Measurements from ENCODE around the gene VCL.
A peak's percentile ranks its signal among the peaks of the same experiment; 100 is the strongest.
"Not testable (repeated sequence)": the region's sequence is repeated elsewhere in the genome, so short reads cannot be mapped to it uniquely, and the experiment has no call there.

The VCL gene

DNA sequence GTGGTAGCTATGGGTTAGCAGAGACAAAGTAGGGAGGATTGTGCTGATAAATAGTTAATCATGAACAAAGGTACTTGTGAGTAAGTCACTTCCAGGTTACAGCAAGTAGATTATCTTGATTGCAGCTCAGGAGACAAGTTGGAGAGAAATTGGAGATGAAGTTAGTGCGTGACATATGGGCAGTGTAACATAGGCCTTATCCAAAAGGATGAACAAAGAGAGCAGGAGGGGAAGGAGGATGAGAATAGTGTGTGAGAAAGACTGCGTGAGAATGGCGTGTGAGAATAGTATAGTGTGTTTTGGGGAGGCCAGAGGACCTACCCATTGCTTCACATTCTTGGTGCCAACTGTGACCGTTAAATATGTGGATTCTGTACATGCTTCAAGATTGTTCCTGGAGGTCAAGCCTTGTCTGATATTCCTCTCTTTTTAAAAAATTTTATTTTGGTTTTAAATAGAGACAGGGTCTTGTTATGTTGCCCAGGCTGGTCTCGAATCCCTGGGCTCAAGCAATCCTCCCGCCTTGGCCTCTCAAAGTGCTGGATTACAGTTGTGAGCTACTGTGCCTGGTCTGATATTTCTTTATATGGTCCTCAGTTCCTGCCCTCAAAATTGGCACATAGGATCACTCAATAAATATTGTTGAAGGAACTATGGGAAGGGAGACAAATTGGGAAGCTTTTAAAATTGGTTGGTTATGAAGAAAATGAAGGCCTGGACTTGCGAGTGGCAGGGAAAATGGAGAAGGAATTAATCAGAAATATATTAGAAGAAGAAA lies 3.2 kb downstream of the VCL start:
- H3K4me1 Mint-ChIP-seq (ENCODE audit: low read depth in 2 of 2), result peaks cover 35 to 48% of the 10 kb centered on the region in 2 donors
- DNase-seq (no peak), ATAC-seq (replicated peaks) (no peak)
- no peaks in the 10 kb centered on the region for H3K9me3 Mint-ChIP-seq
- H3K27me3 Mint-ChIP-seq, result no peaks in the 10 kb centered on the region
- H3K4me3 Mint-ChIP-seq, result peak overlapping the region; percentile 1 to 96
- peaks cover 18% of the 10 kb centered on the region for H3K36me3 Mint-ChIP-seq (ENCODE audit: insufficient read depth)
- H3K27ac Mint-ChIP-seq, result no peak overlapping the region

DNA sequence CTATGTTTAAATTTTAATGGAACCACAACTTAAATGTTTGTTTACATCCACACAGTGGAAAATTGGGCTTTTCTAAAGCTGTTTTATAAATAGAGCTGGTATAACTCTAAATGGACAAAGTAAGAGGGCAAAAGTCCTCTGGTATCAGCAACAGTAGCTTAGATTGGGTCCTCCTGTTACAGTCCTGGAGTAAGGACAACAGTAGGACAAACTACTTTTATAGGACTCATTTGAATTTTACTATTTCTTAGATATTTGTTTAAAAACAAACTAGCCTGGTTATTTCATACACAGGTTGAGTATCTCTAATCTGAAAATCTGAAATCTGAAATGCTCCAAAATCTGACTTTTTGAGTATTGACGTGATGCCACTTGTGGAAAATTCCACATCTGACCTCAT lies 8.4 kb downstream of the VCL start:
- Mint-ChIP-seq H3K27me3 (no peaks in the 10 kb centered on the region), H3K4me3 (no peak overlapping the region), H3K9me3 (no peaks in the 10 kb centered on the region), H3K27ac (no peak overlapping the region), H3K36me3 (ENCODE audit: insufficient read depth) (peaks cover 20% of the 10 kb centered on the region), H3K4me1 (ENCODE audit: low read depth in 2 of 2) (peaks cover 32 to 42% of the 10 kb centered on the region in 2 donors)
- ATAC-seq (replicated peaks), result no peak
- DNase-seq, result no peak

DNA sequence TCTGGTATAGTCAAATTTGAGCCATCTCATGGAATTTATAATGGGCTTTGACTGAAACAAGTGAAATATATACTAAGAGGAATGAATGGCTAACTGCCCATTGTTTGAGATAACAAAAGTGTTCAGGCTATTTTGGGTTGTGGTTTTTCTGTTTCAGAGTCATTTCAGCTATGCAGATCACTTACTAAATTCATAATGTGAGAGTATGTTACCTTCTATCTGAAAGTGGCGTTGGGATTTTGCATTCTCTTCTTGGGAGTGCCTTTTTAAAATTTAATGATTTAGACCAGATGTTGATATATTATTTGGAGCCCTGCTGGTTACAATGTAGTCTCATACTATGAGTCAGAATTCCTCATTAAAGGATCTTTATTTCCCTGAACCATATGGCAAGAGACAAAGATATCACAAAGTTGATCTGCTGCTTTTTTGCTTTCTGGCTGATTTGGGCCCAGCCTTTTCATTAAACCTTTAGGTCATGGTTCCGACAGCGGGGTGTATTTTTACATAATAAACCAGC lies 10.4 kb downstream of the VCL start:
- Mint-ChIP-seq H3K36me3 (ENCODE audit: insufficient read depth) (peaks cover 18% of the 10 kb centered on the region), H3K27ac (peak overlapping the region in 1 of 2 donors; percentile 35), H3K27me3 (no peaks in the 10 kb centered on the region), H3K4me3 (no peak overlapping the region), H3K4me1 (ENCODE audit: low read depth in 2 of 2) (peaks cover 37 to 45% of the 10 kb centered on the region in 2 donors), H3K9me3 (no peaks in the 10 kb centered on the region)
- no peak for DNase-seq
- ATAC-seq (replicated peaks), result no peak

DNA sequence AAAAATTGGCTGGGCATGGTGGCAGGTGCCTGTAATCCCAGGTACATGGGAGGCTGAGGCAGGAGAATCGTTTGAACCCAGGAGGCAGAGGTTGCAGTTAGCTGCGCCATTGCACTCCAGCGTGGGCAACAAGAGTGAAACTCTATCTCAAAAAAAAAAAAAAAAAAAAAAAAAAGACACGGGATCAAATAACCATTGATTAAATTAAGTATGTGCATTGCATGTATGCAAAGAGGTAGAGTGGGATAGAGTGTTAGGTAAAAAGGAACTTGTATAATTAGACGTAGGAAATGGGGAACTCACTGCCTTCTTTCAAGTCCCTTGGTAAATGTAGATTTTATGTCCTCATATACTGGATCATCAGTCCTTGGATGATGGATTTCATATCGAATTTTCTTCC lies 13.1 kb downstream of the VCL start:
- H3K36me3 Mint-ChIP-seq (ENCODE audit: insufficient read depth), result peaks cover 18% of the 10 kb centered on the region
- peak overlapping the region; percentile 15 to 30 for H3K27ac Mint-ChIP-seq
- no peak for ATAC-seq (replicated peaks)
- no peak for DNase-seq
- peak overlapping the region; percentile 43 to 44 for H3K4me3 Mint-ChIP-seq
- no peaks in the 10 kb centered on the region for H3K27me3 Mint-ChIP-seq
- H3K9me3 Mint-ChIP-seq, result no peaks in the 10 kb centered on the region
- peaks cover 38 to 50% of the 10 kb centered on the region in 2 donors for H3K4me1 Mint-ChIP-seq (ENCODE audit: low read depth in 2 of 2)

DNA sequence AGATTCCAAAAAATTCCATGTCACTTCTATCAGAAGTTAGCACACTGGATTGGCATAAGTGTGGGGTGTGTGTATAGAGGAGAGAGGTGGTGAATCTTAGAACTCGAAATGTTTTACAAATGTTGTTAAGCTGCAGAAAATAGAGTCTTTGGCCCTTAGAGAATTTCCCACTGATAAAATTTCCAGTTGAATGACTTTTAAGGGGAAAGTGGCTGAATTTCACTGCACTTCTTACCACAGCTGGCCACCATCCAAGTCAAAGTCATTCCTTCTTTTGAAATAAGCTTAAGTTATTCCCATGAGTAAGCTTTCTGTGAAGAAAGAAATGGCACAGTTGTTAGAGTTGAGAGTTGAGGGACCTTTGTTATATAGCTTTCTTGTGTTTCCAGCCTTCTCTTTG lies 13.9 kb downstream of the VCL start:
- Mint-ChIP-seq H3K27me3 (no peaks in the 10 kb centered on the region), H3K4me1 (ENCODE audit: low read depth in 2 of 2) (peaks cover 36 to 54% of the 10 kb centered on the region in 2 donors), H3K9me3 (no peaks in the 10 kb centered on the region), H3K36me3 (ENCODE audit: insufficient read depth) (peaks cover 20% of the 10 kb centered on the region), H3K27ac (no peak overlapping the region), H3K4me3 (peak overlapping the region in 1 of 2 donors; percentile 19)
- ATAC-seq (replicated peaks) (no peak), DNase-seq (no peak)

DNA sequence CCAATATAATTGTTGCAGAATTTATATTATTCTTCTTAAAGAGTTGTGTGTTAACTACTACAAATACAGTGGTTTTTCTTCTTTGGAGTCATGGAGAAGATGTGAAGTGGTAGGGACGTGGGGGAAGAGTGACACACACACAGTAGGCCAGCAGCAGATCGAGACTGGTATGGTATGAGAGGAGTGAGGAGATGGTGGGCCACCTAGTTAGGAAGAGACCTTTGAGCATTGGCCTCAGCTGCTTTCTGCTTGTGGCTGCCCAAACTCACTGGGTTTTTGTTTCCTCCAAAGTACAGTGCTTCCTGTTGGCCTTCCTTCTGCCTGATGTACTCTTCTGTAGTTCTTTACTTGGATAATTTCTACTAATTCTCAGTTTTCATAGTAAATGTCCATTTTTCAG lies 14.6 kb downstream of the VCL start:
- peaks cover 23% of the 10 kb centered on the region for H3K36me3 Mint-ChIP-seq (ENCODE audit: insufficient read depth)
- H3K27ac Mint-ChIP-seq, result peak overlapping the region in 1 of 2 donors; percentile 12
- no peaks in the 10 kb centered on the region for H3K27me3 Mint-ChIP-seq
- ATAC-seq (replicated peaks) (peak; percentile 17), DNase-seq (no peak)
- no peaks in the 10 kb centered on the region for H3K9me3 Mint-ChIP-seq
- H3K4me1 Mint-ChIP-seq (ENCODE audit: low read depth in 2 of 2), result peaks cover 34 to 51% of the 10 kb centered on the region in 2 donors
- no peak overlapping the region for H3K4me3 Mint-ChIP-seq

DNA sequence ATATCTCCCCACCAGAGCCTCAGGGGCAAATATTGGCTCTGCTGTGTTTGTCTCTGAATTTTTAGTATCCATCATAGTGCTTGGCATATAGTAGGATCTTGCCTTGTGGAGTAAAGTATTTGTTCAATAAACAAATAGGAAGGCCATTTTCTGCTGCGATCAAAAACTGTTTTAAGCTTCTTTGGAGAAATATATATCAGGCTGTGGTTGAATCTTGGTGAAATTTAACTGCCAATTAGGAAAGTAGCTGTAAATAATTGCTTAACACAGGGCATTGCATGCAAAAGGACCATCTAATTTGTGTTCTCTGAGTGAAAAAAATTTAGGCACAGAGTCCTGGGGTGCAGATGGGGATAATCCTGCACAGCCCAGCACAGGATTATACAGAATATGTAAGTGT lies 15.1 kb downstream of the VCL start:
- no peaks in the 10 kb centered on the region for H3K9me3 Mint-ChIP-seq
- peak overlapping the region in 1 of 2 donors; percentile 12 for H3K27ac Mint-ChIP-seq
- DNase-seq (no peak), ATAC-seq (replicated peaks) (no peak)
- H3K4me1 Mint-ChIP-seq (ENCODE audit: low read depth in 2 of 2), result peaks cover 34 to 51% of the 10 kb centered on the region in 2 donors
- peaks cover 21% of the 10 kb centered on the region for H3K36me3 Mint-ChIP-seq (ENCODE audit: insufficient read depth)
- H3K4me3 Mint-ChIP-seq, result no peak overlapping the region
- H3K27me3 Mint-ChIP-seq, result no peaks in the 10 kb centered on the region

DNA sequence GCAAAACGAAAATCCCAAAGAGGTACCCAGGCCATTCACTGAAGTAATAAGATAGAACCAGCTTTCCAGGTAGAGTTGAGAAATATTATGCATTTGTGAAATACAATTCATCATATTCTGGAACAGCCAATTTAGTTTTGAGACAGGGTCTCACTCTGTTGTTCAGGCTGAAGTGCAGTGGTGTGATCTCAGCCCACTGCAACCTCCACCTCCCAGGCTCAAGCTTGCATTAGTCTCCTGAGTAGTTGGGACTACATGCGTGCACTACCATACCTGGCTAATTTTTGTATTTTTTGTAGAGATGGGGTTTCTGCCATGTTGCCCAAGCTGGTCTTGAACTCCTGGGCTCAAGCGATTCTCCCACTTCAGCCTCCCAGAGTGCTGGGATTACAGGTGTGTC lies 16.7 kb downstream of the VCL start:
- not testable (repeated sequence) for DNase-seq; H3K9me3 Mint-ChIP-seq; H3K4me3 Mint-ChIP-seq; ATAC-seq (replicated peaks); H3K27me3 Mint-ChIP-seq
- peaks cover 35 to 54% of the 10 kb centered on the region in 2 donors for H3K4me1 Mint-ChIP-seq (ENCODE audit: low read depth in 2 of 2)
- H3K36me3 Mint-ChIP-seq (ENCODE audit: insufficient read depth), result peaks cover 21% of the 10 kb centered on the region
- peak overlapping the region in 1 of 2 donors; percentile 32 for H3K27ac Mint-ChIP-seq

DNA sequence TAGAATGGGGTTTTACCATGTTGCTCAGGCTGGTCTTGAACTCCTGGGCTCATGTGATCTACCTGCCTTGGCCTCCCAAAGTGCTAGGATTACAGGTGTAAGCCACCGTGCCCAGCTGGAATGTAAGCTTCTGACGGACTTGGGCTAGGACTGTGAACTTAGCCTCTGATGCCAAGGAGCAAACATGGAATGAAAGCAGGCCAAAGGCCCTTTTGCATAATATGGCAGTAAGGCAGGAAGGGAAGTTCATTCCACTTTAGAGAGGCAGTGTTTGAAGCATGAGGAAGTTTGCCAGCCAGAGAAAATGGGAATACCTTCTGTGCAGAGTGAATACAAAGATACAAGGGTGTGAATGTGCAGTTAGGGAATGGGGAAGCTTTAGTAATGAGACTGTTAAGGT lies 20.3 kb downstream of the VCL start:
- H3K4me3 Mint-ChIP-seq, result no peak overlapping the region
- no peak overlapping the region for H3K27ac Mint-ChIP-seq
- ATAC-seq (replicated peaks), result no peak
- H3K4me1 Mint-ChIP-seq (ENCODE audit: low read depth in 2 of 2), result peaks cover 25 to 48% of the 10 kb centered on the region in 2 donors
- H3K36me3 Mint-ChIP-seq (ENCODE audit: insufficient read depth), result peaks cover 21% of the 10 kb centered on the region
- H3K27me3 Mint-ChIP-seq, result no peaks in the 10 kb centered on the region
- DNase-seq, result no peak
- H3K9me3 Mint-ChIP-seq, result no peaks in the 10 kb centered on the region

DNA sequence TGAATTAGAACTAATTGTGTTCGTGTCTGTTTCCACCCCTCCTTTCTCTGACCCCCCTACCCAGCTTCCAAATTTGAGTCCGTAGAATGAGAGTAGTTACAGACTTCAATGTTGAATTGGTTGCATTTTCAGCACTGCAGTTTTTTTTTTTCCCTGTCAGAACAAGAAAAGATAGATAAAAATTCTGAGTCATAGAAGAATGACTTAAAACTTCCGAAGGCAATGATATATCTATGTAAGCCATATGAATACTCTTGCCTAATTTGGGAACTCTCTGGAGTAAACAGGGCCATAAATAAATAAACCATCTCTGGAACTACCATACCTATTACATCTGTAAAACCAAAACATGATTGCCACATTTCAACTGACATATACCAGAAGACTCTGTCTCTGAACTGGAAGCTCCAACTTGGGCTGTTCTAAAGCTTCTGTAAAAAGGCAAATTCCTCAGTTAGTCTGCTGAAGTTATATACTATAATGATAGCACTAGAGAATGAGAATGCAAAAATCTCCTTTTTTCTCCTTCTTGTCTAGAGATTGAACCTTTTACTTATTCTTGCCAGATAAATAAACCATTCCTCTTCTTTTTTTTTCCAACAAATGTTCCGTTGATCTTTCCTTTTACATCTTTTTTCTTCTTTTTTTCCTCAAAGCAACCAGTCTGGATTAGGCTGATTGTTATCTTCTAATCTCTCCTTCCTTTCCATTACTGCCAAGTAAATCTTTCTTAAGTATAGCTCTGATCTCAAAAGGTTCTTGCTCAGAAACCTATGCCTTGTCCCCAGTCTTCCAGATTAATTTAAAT lies 23.5 kb downstream of the VCL start:
- peaks cover 26 to 53% of the 10 kb centered on the region in 2 donors for H3K4me1 Mint-ChIP-seq (ENCODE audit: low read depth in 2 of 2)
- H3K36me3 Mint-ChIP-seq (ENCODE audit: insufficient read depth), result peaks cover 18% of the 10 kb centered on the region
- H3K4me3 Mint-ChIP-seq, result no peak overlapping the region
- no peaks in the 10 kb centered on the region for H3K9me3 Mint-ChIP-seq
- DNase-seq (no peak), ATAC-seq (replicated peaks) (no peak)
- no peaks in the 10 kb centered on the region for H3K27me3 Mint-ChIP-seq
- peak overlapping the region; percentile 12 to 68 for H3K27ac Mint-ChIP-seq

DNA sequence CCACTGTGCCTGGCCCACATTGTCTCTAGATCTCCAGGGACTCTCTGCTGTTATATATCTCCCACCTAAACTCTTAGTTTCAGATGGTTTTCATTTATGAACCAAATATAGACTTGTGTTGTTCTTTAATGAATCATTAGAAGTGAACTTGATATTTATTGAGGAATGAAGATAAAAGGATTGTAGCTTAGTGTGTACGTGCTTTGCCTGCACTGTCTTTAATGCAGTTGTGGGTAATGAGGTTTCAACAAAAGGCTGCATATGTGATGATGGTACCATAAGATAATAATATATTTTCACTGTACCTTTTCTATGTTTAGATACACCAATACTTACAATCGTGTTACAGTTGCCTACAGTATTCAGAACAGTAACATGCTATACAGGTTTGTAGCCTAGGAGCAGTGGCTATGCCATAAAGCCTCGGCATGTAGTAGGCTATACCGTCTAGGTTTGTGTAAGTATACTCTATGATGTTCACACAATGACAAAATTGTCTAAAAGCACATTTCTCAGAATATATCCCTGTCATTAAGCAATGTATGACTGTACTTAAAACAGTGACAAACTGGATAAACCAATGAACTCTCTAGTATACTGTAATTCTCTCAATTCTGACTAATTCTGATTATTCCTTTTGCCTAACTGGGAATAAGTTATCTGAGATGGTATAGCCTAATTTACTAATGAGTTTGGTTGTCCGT lies 25.2 kb downstream of the VCL start:
- Mint-ChIP-seq H3K9me3 (no peaks in the 10 kb centered on the region), H3K4me3 (no peak overlapping the region), H3K27me3 (no peaks in the 10 kb centered on the region), H3K27ac (peak overlapping the region; percentile 12 to 35), H3K36me3 (ENCODE audit: insufficient read depth) (peaks cover 15% of the 10 kb centered on the region), H3K4me1 (ENCODE audit: low read depth in 2 of 2) (peaks cover 31 to 57% of the 10 kb centered on the region in 2 donors)
- DNase-seq, result no peak
- ATAC-seq (replicated peaks), result no peak

DNA sequence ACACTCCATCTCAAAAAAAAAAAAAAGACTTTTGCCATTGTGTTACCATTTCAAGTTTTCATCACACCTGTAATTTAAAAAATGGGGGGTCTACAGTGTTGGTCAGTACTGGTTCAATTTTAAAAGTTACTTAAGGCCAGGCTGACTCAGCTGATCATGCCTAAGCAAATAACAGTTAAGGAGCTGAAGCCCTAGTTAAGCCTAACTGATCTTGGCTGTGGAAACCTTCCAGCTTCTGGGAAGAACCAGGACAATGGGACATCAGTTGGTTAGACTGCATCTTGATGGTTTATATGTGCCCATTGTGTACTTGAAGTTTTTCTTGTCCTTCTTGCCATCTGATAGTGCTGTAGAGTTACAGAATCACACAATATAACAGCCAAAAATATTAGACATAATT lies 26.7 kb downstream of the VCL start:
- DNase-seq (no peak), ATAC-seq (replicated peaks) (no peak)
- peaks cover 26 to 50% of the 10 kb centered on the region in 2 donors for H3K4me1 Mint-ChIP-seq (ENCODE audit: low read depth in 2 of 2)
- H3K27me3 Mint-ChIP-seq, result no peaks in the 10 kb centered on the region
- H3K9me3 Mint-ChIP-seq, result no peaks in the 10 kb centered on the region
- peaks cover 23% of the 10 kb centered on the region for H3K36me3 Mint-ChIP-seq (ENCODE audit: insufficient read depth)
- no peak overlapping the region for H3K4me3 Mint-ChIP-seq
- no peak overlapping the region for H3K27ac Mint-ChIP-seq

DNA sequence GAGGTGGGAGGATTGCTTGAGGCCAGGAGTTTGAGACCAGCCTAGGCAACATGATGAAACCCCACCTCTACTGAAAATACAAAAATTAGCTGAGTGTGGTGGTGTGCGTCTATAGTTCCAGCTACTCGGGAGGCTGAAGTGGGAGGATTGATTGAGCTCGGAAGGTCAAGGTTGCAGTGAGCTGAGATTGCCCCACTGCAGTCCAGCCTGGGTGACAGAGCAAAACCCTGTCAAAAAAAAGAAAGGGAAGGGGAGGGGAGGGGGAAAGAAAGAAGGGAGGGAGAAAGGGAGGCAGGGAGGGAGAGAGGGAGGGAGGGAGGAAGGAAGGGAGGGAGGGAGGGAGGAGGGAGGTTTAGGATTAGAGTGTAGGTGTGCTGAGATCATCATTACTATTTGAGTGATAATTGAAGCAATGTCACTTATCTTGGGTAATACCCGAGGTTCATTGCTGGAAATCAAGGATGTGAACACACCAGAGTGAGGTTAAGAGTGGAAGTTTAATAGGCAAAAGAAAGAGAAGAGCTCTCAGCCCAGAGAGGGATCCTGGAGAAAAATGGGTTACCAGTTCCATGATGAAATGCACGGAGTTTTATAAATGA lies 27.6 kb downstream of the VCL start:
- peaks cover 22 to 45% of the 10 kb centered on the region in 2 donors for H3K4me1 Mint-ChIP-seq (ENCODE audit: low read depth in 2 of 2)
- H3K27ac Mint-ChIP-seq, result peak overlapping the region in 1 of 2 donors; percentile 27
- DNase-seq (no peak), ATAC-seq (replicated peaks) (no peak)
- H3K4me3 Mint-ChIP-seq, result peak overlapping the region in 1 of 2 donors; percentile 13
- H3K9me3 Mint-ChIP-seq, result no peaks in the 10 kb centered on the region
- no peaks in the 10 kb centered on the region for H3K27me3 Mint-ChIP-seq
- peaks cover 23% of the 10 kb centered on the region for H3K36me3 Mint-ChIP-seq (ENCODE audit: insufficient read depth)

Measured in effector memory CD8-positive, alpha-beta T cell (primary cell).